T-helper 17 cell (primary cell): ENCODE results near the gene UGCG. TPM values are rescaled to one million over a fixed set of nuclear protein-coding genes. Genes with fewer than 3 reads are reported as not detected.
"Not testable (repeated sequence)": the region's sequence is repeated elsewhere in the genome, so short reads cannot be mapped to it uniquely, and the experiment has no call there.

Source experiments
- ATAC-seq: fragments of 150-1000 bp; cut with Tn5 transposase; 2 replicates; pipeline ENCODE4 v1.10.0; 2021; ENCODE audit warnings: mild to moderate bottlenecking, moderate library complexity
- DNase-seq, 3 donors: peaks; one replicate each; pipeline versions ENCODE4 v3.0.0 to v3.0.0-alpha.2; 2020 to 2021
- H3K9me3 ChIP-seq: one replicate; pipeline ENCODE4 v1.7.0; 2013; ENCODE audit warnings: low read length, mild to moderate bottlenecking; ENCODE audit not compliant: control insufficient read depth, poor library complexity, severe bottlenecking
- H3K27ac Mint-ChIP-seq: one replicate; pipeline ENCODE4 v1.8.0; 2022; ENCODE audit warnings: mild to moderate bottlenecking, moderate library complexity, mixed read lengths
- H3K27me3 Mint-ChIP-seq: one replicate; pipeline ENCODE4 v1.8.0; 2022; ENCODE audit warnings: mixed read lengths
- H3K36me3 Mint-ChIP-seq: one replicate; pipeline ENCODE4 v1.8.0; 2022; ENCODE audit warnings: low read depth, mixed read lengths
- H3K4me1 Mint-ChIP-seq: one replicate; pipeline ENCODE4 v1.8.0; 2022; ENCODE audit warnings: mild to moderate bottlenecking, mixed read lengths
- H3K4me3 Mint-ChIP-seq: one replicate; pipeline ENCODE4 v1.8.0; 2022; ENCODE audit warnings: mild to moderate bottlenecking, moderate library complexity, mixed read lengths
- total RNA-seq, 4 donors: library from RNA in 2 of 4; stranded (reverse) in 2 of 4; gene quantifications; one replicate each; pipeline ENCODE4 v1.2.3 and lab custom pipeline; 2022 to 2026

The UGCG gene
- total RNA-seq, 2 donors from 2014 or later = 35.5 TPM

DNA sequence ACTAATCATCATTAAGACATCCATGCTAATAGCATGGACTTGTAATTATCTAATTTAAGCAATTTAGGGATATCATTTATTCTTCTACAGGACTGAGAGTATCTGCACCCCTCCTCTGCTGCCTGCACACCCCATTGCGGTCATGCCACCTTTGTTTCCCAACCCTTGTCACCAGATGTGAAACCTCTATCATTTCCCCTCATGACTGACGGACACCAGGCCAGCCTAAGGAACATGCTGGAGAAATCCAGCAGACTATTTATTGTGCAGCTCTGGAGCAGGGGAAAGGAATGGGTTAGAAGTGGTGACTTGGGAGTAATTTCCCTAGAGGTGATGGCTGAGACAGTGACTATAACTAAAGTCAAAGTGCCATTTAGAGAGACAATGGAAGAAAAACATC, 40.7 kb downstream of the UGCG start:
- H3K9me3 ChIP-seq = no peaks in the 10 kb centered on the region
- Mint-ChIP-seq H3K4me3 (peak overlapping the region; percentile 83), H3K27me3 (no peaks in the 10 kb centered on the region), H3K27ac (peak overlapping the region; percentile 91), H3K4me1 (peaks cover 22% of the 10 kb centered on the region), H3K36me3 (no peaks in the 10 kb centered on the region)
- no peak for ATAC-seq
- DNase-seq = no peak

GRCh38 chr9:111937781-111938426, 41.3 kb downstream of the UGCG start:
- H3K4me3 Mint-ChIP-seq = peak overlapping the region; percentile 83
- ATAC-seq = peak; percentile 98
- H3K27me3 Mint-ChIP-seq = no peaks in the 10 kb centered on the region
- H3K27ac Mint-ChIP-seq = peak overlapping the region; percentile 91
- peaks cover 22% of the 10 kb centered on the region for H3K4me1 Mint-ChIP-seq
- peak in 1 of 3 donors; percentile 31 for DNase-seq
- no peaks in the 10 kb centered on the region for H3K36me3 Mint-ChIP-seq
- no peaks in the 10 kb centered on the region for H3K9me3 ChIP-seq

- Mint-ChIP-seq H3K36me3 (no peaks in the 10 kb centered on the region), H3K27ac (peak overlapping the region; percentile 91), H3K4me1 (peaks cover 20% of the 10 kb centered on the region), H3K27me3 (no peaks in the 10 kb centered on the region), H3K4me3 (peak overlapping the region; percentile 83)
- DNase-seq = no peak
- no peaks in the 10 kb centered on the region for H3K9me3 ChIP-seq
- ATAC-seq = peak; percentile 43
Measured at GRCh38 chr9:111938427-111938800, 41.8 kb downstream of the UGCG start.

DNA sequence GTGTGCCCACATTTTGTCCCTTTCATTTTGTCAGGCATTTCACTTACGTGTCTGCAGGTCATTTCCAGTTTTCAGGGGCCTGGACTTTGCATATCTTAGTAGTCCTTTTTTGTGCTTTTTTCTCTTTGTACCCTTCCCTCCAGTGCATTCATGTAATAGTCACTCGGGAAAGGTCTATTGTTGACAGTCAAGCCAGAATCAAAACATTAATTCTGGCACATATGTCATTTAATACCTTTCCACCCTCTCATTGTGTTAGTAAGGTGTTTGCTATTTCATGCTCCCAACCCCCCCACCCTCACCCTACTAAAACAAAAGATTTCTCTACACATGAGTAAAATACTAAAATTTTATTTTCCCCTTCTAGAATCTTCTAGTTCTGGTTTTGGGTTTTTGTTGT, 42.7 kb downstream of the UGCG start:
- no peaks in the 10 kb centered on the region for H3K27me3 Mint-ChIP-seq
- H3K4me1 Mint-ChIP-seq = peaks cover 20% of the 10 kb centered on the region
- H3K9me3 ChIP-seq = no peaks in the 10 kb centered on the region
- peak overlapping the region; percentile 91 for H3K27ac Mint-ChIP-seq
- ATAC-seq = no peak
- H3K36me3 Mint-ChIP-seq = no peaks in the 10 kb centered on the region
- no peak overlapping the region for H3K4me3 Mint-ChIP-seq
- DNase-seq = no peak

GRCh38 chr9:111940697-111941096, 44.1 kb downstream of the UGCG start:
- no peaks in the 10 kb centered on the region for H3K9me3 ChIP-seq
- H3K36me3 Mint-ChIP-seq = no peaks in the 10 kb centered on the region
- no peak for ATAC-seq
- no peak for DNase-seq
- H3K27me3 Mint-ChIP-seq = no peaks in the 10 kb centered on the region
- H3K27ac Mint-ChIP-seq = no peak overlapping the region
- no peak overlapping the region for H3K4me3 Mint-ChIP-seq
- H3K4me1 Mint-ChIP-seq = peaks cover 28% of the 10 kb centered on the region

- no peak for ATAC-seq
- Mint-ChIP-seq H3K36me3 (no peaks in the 10 kb centered on the region), H3K27ac (no peak overlapping the region), H3K27me3 (no peaks in the 10 kb centered on the region), H3K4me3 (no peak overlapping the region), H3K4me1 (peaks cover 18% of the 10 kb centered on the region)
- no peaks in the 10 kb centered on the region for H3K9me3 ChIP-seq
- no peak for DNase-seq
Measured at GRCh38 chr9:111943200-111943599, 46.6 kb downstream of the UGCG start.

- no peak for DNase-seq
- no peaks in the 10 kb centered on the region for H3K27me3 Mint-ChIP-seq
- H3K36me3 Mint-ChIP-seq = no peaks in the 10 kb centered on the region
- peaks cover 14% of the 10 kb centered on the region for H3K4me1 Mint-ChIP-seq
- H3K9me3 ChIP-seq = no peaks in the 10 kb centered on the region
- H3K4me3 Mint-ChIP-seq = no peak overlapping the region
- no peak for ATAC-seq
- no peak overlapping the region for H3K27ac Mint-ChIP-seq
Measured at GRCh38 chr9:111943746-111944145, 47.1 kb downstream of the UGCG start.

GRCh38 chr9:111944241-111944866, 47.7 kb downstream of the UGCG start:
- H3K4me3 Mint-ChIP-seq = no peak overlapping the region
- H3K9me3 ChIP-seq = no peaks in the 10 kb centered on the region
- peaks cover 12% of the 10 kb centered on the region for H3K4me1 Mint-ChIP-seq
- ATAC-seq (no peak), DNase-seq (no peak)
- no peaks in the 10 kb centered on the region for H3K36me3 Mint-ChIP-seq
- no peak overlapping the region for H3K27ac Mint-ChIP-seq
- H3K27me3 Mint-ChIP-seq = no peaks in the 10 kb centered on the region

GRCh38 chr9:111945216-111945615, 48.6 kb downstream of the UGCG start:
- Mint-ChIP-seq H3K27me3 (no peaks in the 10 kb centered on the region), H3K27ac (peak overlapping the region; percentile 24), H3K36me3 (no peaks in the 10 kb centered on the region), H3K4me1 (peaks cover 12% of the 10 kb centered on the region), H3K4me3 (no peak overlapping the region)
- ATAC-seq (peak; percentile 64), DNase-seq (peak in 1 of 3 donors; percentile 10)
- no peaks in the 10 kb centered on the region for H3K9me3 ChIP-seq

DNA sequence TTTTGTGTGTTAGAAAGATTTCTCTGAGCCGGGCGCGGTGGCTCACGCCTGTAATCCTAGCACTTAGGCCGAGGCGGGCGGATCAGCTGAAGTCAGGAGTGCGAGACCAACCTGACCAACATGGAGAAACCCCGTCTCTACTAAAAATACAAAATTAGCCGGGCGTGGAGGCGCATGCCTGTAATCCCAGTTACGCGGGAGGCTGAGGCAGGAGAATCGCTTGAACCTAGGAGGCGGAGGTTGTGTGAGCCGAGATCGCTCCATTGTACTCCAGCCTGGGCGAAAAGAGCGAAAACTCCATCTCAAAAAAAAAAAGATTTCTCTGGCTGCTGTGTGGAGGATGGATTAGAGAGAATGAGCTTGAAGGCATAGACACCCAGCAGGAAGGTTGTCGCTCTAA, 51.5 kb downstream of the UGCG start:
- ATAC-seq, H3K27ac Mint-ChIP-seq, DNase-seq, H3K9me3 ChIP-seq, H3K36me3 Mint-ChIP-seq, H3K27me3 Mint-ChIP-seq, H3K4me3 Mint-ChIP-seq: not testable (repeated sequence)
- peaks cover 10% of the 10 kb centered on the region for H3K4me1 Mint-ChIP-seq

DNA sequence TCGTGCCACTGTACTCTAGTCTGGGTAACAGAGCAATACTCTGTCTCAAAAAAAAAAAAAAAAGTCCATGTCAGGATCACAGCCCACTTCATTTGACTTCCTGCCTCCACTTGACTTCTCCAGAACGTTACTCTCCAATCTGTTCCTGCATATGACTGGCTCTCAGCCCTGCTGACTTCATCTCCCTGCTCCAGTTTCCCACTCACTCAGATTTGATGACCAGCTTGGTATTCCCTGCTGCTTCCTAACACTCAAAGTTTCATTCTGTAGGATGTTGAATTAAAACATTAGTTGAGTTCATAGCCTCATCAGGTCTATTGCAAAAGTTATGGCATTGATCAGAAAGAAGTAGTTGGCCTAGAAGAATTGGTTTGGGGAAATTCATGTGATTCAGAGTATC, 52.3 kb downstream of the UGCG start:
- ATAC-seq = no peak
- no peaks in the 10 kb centered on the region for H3K27me3 Mint-ChIP-seq

DNA sequence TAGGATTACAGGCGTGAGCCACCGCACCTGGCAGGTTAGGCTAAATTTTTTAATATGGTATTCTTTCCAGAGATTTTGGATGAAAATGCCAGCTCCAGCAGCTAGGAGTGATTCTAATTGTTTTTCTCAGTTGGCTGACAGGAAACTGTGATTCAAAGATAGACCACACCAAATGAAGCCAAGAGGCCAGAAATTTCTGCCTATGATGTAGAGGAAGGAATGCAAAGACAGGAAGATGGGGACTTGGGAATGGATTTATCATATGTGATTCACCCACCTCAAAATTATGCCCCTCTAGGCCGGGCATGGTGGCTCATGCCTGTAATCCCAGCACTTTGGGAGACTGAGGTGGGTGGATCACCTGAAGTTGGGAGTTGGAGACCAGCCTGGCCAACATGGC, 53.3 kb downstream of the UGCG start:
- ATAC-seq = no peak
- no peak overlapping the region for H3K27ac Mint-ChIP-seq

More for the DNA sequence above, 52.3 kb downstream of the UGCG start:
- H3K9me3 ChIP-seq = no peaks in the 10 kb centered on the region
- H3K27ac Mint-ChIP-seq = no peak overlapping the region
- peaks cover 10% of the 10 kb centered on the region for H3K4me1 Mint-ChIP-seq
- no peak overlapping the region for H3K4me3 Mint-ChIP-seq
- no peak for DNase-seq
- H3K36me3 Mint-ChIP-seq = no peaks in the 10 kb centered on the region

GRCh38 chr9:111952559-111952958, 55.9 kb downstream of the UGCG start:
- no peak for ATAC-seq
- no peaks in the 10 kb centered on the region for H3K9me3 ChIP-seq
- Mint-ChIP-seq H3K4me3 (no peak overlapping the region), H3K36me3 (no peaks in the 10 kb centered on the region), H3K4me1 (peaks cover 11% of the 10 kb centered on the region), H3K27ac (no peak overlapping the region), H3K27me3 (no peaks in the 10 kb centered on the region)
- DNase-seq = no peak

More for the DNA sequence above, 53.3 kb downstream of the UGCG start:
- H3K36me3 Mint-ChIP-seq = no peaks in the 10 kb centered on the region
- H3K27me3 Mint-ChIP-seq = no peaks in the 10 kb centered on the region
- no peaks in the 10 kb centered on the region for H3K9me3 ChIP-seq
- DNase-seq = no peak
- no peak overlapping the region for H3K4me3 Mint-ChIP-seq
- peaks cover 8% of the 10 kb centered on the region for H3K4me1 Mint-ChIP-seq

GRCh38 chr9:111953444-111953843, 56.8 kb downstream of the UGCG start:
- Mint-ChIP-seq H3K27me3 (no peaks in the 10 kb centered on the region), H3K4me1 (peaks cover 19% of the 10 kb centered on the region), H3K36me3 (no peaks in the 10 kb centered on the region), H3K27ac (no peak overlapping the region), H3K4me3 (no peak overlapping the region)
- DNase-seq (no peak), ATAC-seq (no peak)
- no peaks in the 10 kb centered on the region for H3K9me3 ChIP-seq
